Measurements from ENCODE around the gene CNTN5.

CNTN5 gene

DNA sequence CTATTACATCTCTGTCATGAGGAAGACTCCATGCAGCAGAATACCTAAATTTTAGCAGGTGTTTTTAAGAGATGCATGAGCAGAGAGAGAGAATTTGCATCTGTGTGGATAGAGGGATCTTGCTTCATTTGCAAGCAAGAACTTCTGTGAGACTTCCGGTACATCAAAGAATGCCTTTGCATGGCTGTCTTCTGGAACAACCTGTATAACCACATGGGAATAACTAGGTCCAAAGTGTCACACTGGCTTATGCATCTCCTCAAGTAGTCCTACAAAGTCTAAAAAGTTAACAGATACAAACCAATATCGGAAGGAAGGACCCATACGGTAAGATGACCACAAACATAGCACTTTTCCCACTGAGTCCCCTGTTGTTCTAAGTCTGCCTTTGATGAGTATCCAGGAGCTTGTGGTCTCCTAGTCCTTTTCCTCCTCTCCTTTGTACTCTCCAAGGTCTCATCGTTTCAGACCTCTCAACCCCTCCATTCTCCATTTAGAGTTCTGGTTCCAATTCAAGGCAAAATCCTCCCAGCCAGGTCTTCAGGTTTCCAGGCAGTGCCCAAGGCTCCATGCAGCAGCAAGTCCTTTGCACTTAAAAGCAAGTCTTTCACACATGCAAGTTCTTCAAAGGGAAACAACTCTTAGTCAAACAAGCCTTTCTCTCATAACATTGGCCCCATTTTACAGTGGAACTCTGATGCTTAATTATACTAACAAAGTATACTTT lies 1084.7 kb downstream of the CNTN5 start:
- ChIA-PET CTCF (no interaction called here), POLR2A (no interaction called here)
- Histone ChIP-seq H3K4me3 (ENCODE audit: low read depth, low read length) (no peak overlapping the region), H3K27ac (ENCODE audit: extremely low read depth, low read depth, low read length) (no peak overlapping the region), H3K36me3 (ENCODE audit: control insufficient read depth in 2 of 2, insufficient read depth in 1 of 2, low read length in 2 of 2) (no peaks in the 10 kb centered on the region), H3K4me1 (ENCODE audit: control insufficient read depth, insufficient read depth, low read length) (no peaks in the 10 kb centered on the region), H3K9me3 (ENCODE audit: control insufficient read depth, insufficient read depth, low read depth, low read length) (no peaks in the 10 kb centered on the region)
- TF ChIP-seq ZNF175 (tag by site-specific recombination; IDR thresholded peaks at IDR 0.05) = no peak
- no peak for TF ChIP-seq ZNF626 (tag by site-specific recombination; IDR thresholded peaks at IDR 0.05)
- TF ChIP-seq EGR2 (tag by site-specific recombination; IDR thresholded peaks at IDR 0.05; ENCODE audit: low read depth) = no peak
- TF ChIP-seq MYNN (tag by site-specific recombination; IDR thresholded peaks at IDR 0.05; ENCODE audit: borderline replicate concordance) = no peak
- TF ChIP-seq ZNF76 (tag by site-specific recombination; IDR thresholded peaks at IDR 0.05; ENCODE audit: borderline replicate concordance, low read depth) = no peak
- no peak for TF ChIP-seq ZBTB8A (tag by site-specific recombination; IDR thresholded peaks at IDR 0.05)
- no peak for TF ChIP-seq ZNF621 (tag by site-specific recombination; IDR thresholded peaks at IDR 0.05)

DNA sequence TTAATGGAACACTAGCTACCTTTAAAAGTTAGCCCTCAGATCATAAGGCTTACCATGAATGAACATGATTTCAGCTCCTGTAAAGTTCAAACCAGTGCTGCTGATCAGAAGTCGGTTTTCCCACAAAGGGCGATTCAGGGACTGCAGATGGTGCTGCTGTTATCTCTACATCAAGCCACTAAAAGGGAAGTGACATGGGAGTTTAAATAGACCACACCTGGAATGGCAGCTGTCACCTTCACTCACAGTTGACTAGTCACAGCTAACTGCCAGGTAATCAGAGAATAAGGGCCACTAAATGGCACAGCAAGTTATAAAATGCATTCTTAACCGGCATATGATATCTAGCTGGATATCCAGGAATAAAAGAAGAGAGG lies 1085.2 kb downstream of the CNTN5 start:
- ChIA-PET CTCF (no interaction called here), POLR2A (no interaction called here)
- H3K4me3 ChIP-seq (ENCODE audit: low read depth, low read length) = no peak overlapping the region
- no peak overlapping the region for H3K27ac ChIP-seq (ENCODE audit: extremely low read depth, low read depth, low read length)
- no peaks in the 10 kb centered on the region for H3K9me3 ChIP-seq (ENCODE audit: control insufficient read depth, insufficient read depth, low read depth, low read length)
- TF ChIP-seq ZNF184 (tag by site-specific recombination; IDR thresholded peaks at IDR 0.05) (no peak), ZSCAN16 (tag by site-specific recombination; IDR thresholded peaks at IDR 0.05) (no peak), ZNF549 (tag by site-specific recombination; IDR thresholded peaks at IDR 0.05) (no peak), ZBTB21 (tag by site-specific recombination; IDR thresholded peaks at IDR 0.05) (no peak), ZNF354C (tag by site-specific recombination; IDR thresholded peaks at IDR 0.05; ENCODE audit: borderline replicate concordance, low read depth) (no peak)
- H3K36me3 ChIP-seq (ENCODE audit: control insufficient read depth in 2 of 2, insufficient read depth in 1 of 2, low read length in 2 of 2) = no peaks in the 10 kb centered on the region
- H3K4me1 ChIP-seq (ENCODE audit: control insufficient read depth, insufficient read depth, low read length) = no peaks in the 10 kb centered on the region

DNA sequence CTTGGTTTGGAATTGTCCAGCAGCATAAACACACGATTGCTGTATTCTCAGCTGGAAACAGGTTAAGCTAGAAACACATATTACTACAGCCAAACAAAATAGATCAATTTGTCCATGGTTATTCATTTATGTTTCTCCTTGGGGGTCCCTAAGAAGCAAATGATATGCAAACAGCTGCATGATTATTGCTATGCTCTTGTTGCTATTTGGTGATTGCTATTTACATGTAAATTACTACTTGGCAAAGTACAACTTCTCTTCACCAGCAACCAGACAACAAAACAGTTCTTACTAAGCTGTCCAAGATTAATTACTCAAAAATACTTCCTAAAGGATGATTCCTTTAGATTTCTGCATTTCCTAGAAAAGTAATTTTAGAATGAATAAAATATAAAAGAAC lies 1098.4 kb downstream of the CNTN5 start:
- Histone ChIP-seq H3K9me3 (ENCODE audit: control insufficient read depth, insufficient read depth, low read depth, low read length) (no peaks in the 10 kb centered on the region), H3K4me3 (ENCODE audit: low read depth, low read length) (no peak overlapping the region), H3K27ac (ENCODE audit: extremely low read depth, low read depth, low read length) (no peak overlapping the region), H3K36me3 (ENCODE audit: control insufficient read depth in 2 of 2, insufficient read depth in 1 of 2, low read length in 2 of 2) (no peaks in the 10 kb centered on the region), H3K4me1 (ENCODE audit: control insufficient read depth, insufficient read depth, low read length) (no peaks in the 10 kb centered on the region)
- ChIA-PET CTCF (no interaction called here), POLR2A (no interaction called here)
- TF ChIP-seq ZSCAN16 (tag by site-specific recombination; IDR thresholded peaks at IDR 0.05) (no peak), ZNF707 (tag by site-specific recombination; IDR thresholded peaks at IDR 0.05) (no peak), ZFHX2 (tag by site-specific recombination; conservative IDR thresholded peaks at IDR 0.05) (no peak), ZNF701 (tag by site-specific recombination; IDR thresholded peaks at IDR 0.05) (no peak), ZNF426 (tag by site-specific recombination; IDR thresholded peaks at IDR 0.05) (no peak), ZNF214 (tag by site-specific recombination; IDR thresholded peaks at IDR 0.05; ENCODE audit: borderline replicate concordance) (no peak), ZNF16 (tag by site-specific recombination; IDR thresholded peaks at IDR 0.05; ENCODE audit: low read depth) (no peak), ZNF792 (tag by site-specific recombination; IDR thresholded peaks at IDR 0.05) (no peak), ZNF274 (IDR thresholded peaks at IDR 0.05; ENCODE audit: low read length) (no peak), ZNF274 (tag by site-specific recombination; IDR thresholded peaks at IDR 0.05; ENCODE audit: borderline replicate concordance) (no peak), ZNF133 (tag by site-specific recombination; IDR thresholded peaks at IDR 0.05) (no peak)
- TF ChIP-seq, protein P1, sequence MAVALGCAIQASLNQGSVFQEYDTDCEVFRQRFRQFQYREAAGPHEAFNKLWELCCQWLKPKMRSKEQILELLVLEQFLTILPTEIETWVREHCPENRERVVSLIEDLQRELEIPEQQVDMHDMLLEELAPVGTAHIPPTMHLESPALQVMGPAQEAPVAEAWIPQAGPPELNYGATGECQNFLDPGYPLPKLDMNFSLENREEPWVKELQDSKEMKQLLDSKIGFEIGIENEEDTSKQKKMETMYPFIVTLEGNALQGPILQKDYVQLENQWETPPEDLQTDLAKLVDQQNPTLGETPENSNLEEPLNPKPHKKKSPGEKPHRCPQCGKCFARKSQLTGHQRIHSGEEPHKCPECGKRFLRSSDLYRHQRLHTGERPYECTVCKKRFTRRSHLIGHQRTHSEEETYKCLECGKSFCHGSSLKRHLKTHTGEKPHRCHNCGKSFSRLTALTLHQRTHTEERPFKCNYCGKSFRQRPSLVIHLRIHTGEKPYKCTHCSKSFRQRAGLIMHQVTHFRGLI (tag by site-specific recombination; IDR thresholded peaks at IDR 0.05) = no peak
- TF ChIP-seq, protein P2, sequence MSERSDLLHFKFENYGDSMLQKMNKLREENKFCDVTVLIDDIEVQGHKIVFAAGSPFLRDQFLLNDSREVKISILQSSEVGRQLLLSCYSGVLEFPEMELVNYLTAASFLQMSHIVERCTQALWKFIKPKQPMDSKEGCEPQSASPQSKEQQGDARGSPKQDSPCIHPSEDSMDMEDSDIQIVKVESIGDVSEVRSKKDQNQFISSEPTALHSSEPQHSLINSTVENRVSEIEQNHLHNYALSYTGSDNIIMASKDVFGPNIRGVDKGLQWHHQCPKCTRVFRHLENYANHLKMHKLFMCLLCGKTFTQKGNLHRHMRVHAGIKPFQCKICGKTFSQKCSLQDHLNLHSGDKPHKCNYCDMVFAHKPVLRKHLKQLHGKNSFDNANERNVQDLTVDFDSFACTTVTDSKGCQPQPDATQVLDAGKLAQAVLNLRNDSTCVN (tag by site-specific recombination; optimal IDR thresholded peaks at IDR 0.05) = no peak

Measured in HEK293 (cell line).